Non-pigmented ciliary epithelial cell (primary cell): ENCODE measurements around the gene HDAC4.
"Not testable (repeated sequence)": the region's sequence is repeated elsewhere in the genome, so short reads cannot be mapped to it uniquely, and the experiment has no call there.

Experiments used
- DNase-seq: peaks from one replicate; pipeline ENCODE4 v3.0.0-alpha.2; 2010; ENCODE audit warnings: low read depth

The HDAC4 gene

DNA sequence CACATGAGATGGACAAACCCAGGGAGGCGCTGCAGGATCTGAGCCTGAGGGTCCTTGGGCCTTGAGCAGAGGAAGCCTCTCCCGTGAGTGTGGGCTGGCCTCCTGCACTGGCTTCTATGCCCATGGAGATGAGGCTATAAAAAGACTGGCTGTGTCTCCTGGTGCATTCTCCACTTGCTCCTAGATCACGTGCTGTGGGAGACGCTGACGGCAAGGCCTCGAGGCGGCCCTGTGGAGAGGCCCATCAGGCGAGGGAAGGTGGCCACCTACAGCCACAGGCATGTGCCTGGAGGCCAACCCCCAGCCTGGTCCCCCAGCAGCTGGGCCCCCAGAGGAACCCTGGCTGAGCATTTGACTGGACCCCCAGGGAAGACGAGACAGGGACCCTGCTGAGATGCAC lies 354.0 kb downstream of the HDAC4 start:
- DNase-seq: no peak

- DNase-seq: no peak
Measured at GRCh38 chr2:239044336-239044735, 356.5 kb downstream of the HDAC4 start.

GRCh38 chr2:239043326-239043725 lies 357.5 kb downstream of the HDAC4 start:
- no peak for DNase-seq

DNA sequence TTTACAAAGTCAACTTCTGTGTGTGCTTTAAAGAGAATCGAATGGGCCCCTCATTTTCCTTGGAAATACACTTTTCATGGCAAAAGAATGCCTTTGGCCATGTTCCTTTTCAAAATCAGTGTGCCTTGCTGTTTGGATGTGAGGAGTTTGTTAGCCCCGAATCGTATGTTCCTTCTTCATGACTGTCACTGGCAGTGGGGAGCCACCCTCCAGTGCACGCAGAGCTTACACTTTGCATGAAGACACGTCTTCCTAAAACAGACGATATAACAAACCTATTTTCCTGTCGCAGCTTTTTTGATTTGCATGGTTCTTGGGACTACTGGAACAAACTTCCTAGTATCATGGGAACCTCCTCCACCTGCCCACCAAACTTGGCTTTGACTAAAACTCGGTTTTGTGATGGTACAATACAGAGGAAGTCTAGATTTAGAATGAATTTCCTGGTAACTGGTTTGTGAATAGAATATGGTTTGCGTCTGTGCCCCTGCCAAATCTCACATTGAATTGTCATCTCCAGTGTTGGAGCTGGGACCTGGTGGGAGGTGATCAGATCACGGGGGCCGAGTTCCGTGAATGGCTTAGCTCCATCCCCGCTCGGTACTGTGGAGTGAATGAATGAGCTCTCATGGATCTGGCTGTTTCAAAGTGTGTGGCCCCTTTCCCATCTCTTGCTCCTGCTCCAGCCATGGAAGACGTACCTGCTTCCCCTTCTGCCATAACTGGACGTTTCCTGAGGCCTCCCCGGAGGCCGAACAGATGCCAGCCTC lies 358.1 kb downstream of the HDAC4 start:
- no peak for DNase-seq

DNA sequence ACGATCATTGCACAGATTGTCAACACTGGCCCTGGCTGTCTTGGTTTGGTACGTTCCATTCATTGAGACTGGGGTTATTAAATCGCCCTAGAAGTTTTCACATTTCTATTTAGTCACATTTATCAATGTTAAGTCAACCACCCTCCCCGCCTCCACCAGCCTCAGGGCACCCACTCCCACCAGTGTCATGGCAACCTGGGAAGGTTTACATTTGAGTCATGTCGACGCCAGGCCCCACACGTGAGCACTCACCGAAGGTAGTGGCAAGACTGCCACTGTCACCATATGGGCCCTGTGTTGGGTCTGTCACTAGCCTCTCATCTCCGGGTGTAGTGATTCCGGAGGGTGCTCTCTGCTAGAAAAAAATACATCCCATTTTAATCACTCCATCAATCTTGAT lies 358.8 kb downstream of the HDAC4 start:
- no peak for DNase-seq

- no peak for DNase-seq
Measured at GRCh38 chr2:239041062-239041461, 359.8 kb downstream of the HDAC4 start.

DNA sequence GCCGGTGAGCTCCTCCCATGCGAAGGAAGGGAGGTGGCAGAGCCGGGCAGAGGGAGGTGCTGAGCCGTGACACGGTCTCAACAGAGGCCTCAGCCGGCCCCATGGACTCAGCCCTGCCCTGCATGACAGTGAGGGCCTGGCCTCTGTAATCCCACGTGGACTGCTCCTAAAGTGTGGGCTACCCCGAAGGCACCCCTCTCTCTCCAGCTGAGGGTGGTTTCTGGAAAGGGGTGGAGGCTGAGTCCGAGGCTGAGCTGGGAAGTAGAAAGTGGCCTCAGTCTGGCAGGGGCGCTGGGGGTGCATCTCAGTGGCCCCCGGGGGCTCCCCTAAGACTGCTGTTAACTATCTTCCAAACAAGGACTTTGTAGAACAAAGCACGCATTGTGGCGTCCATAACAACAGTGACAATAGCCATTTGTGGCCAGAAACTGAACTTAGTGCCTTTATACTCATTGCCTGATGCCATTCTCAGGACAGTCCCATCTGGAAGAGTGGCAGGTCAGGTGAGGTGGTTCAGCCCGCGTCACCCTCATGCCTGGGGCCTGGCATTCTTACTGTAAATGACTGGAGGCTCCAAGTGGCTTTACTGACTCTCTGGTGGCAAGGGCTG lies 360.6 kb downstream of the HDAC4 start:
- DNase-seq: no peak

DNA sequence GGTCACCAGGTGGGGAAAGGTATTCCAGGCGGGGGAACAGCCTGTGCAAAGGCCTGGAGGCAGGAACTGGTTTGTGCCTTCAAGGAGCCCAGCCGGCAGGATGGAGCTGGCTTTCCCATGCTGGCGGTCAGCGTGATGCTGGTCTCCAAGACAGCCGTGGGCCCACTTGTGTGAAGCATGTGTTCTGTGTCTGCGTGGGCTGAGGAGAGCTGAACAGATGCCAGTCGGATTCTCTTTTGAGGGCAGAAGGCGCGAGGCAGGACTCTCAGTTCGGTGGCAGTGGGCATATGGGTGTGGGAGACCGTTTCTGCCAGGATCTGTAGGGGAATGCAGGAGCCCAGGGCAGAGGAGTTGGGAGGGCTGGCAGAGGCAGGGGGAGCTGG lies 361.4 kb downstream of the HDAC4 start:
- DNase-seq: no peak

GRCh38 chr2:239038773-239039478 lies 361.9 kb downstream of the HDAC4 start:
- no peak for DNase-seq

DNA sequence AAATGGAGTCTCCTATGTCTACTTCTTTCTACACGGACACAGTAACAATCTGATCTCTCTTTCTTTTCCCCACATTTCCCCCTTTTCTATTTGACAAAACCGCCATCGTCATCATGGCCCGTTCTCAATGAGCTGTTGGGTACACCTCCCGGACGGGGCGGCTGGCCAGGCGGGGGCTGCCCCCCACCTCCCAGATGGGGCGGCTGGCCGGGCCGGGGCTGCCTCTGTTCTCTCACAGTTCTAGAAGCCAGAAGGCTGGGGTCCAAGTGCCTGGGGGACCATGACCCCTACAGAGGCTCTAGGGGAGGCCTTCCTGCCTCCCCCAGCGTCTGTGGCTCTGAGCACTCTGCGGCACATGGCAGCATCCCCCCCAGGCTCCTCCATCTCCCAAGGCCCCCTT lies 362.5 kb downstream of the HDAC4 start:
- DNase-seq: not testable (repeated sequence)

DNA sequence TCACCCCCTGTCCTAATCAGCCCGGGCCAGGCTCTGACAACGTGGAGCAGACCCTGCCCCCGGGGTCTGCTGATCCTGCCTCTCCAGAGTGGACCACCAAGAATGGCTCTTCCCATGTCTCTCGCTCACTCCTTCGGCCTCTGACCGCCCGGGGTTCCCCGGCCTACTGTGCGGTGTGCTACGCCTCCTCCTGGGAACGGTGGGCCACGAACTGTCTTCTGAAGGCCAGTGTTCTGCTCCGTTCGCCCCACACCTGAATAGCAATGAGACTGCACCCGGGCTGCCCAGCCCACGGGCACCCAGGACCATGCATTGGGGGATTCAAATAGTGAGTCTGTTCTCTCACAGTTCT lies 363.3 kb downstream of the HDAC4 start:
- DNase-seq: no peak

DNA sequence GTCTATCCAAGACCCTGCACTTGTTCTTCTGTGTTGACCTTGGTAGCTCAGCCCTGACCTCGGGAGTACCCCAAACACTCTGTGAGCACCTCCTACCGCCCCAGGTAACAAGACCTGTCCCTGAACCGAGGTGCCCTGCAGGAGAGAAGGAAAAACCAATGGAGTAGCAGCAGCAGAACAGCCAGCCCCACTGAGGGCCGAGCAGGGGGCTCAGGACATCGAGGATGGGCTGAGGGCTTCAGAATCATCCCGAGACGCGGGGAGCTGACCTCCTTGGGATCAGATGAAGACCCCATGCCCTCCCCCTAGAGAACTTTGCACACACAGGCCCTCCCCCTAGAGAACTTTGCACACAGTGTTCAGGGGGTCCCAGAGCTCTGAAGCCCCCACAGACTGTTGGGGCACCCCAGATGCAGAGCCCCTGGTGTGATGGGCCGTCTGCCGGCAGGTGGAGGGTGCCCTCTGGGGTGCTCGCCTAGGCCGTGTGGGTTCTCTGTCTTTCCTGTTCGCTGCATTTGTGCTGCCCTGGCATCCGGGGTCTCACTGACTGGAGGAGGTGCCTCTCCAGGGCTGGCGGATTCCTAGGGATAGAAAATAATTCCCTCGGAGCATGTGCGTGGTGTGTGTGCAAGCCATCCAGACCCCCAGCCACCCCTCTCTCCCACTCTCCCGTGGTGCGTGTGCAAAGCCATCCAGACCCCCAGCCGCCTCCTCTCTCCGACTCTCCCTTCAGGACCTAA lies 363.8 kb downstream of the HDAC4 start:
- no peak for DNase-seq

- DNase-seq: no peak
Measured at GRCh38 chr2:239035997-239036731, 364.7 kb downstream of the HDAC4 start.

DNA sequence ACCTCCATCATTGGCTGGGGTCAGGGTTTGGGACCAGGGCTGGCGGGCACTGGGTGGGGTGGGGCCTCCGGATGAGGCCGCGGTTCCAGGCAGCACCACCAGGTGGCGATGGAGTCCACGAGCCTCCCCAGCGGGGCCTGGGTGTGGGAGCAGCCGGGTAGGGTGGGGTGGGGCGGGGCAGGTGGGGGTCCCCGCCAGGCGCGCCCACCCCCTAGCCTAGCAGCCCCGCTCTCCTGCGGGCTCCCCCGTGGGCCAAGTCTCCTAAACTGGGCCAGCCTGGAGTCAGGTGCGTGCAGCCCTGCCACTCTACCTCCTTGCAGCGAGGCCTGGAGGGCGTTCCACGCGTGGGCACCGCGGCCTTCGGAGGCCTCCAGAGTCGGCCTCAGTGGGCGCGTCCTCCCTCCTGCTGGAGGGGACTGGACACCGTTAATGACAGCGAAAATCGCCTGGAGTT lies 365.4 kb downstream of the HDAC4 start:
- DNase-seq: no peak

GRCh38 chr2:239034561-239035341 lies 366.1 kb downstream of the HDAC4 start:
- no peak for DNase-seq

- no peak for DNase-seq
Measured at GRCh38 chr2:239033801-239034560, 366.8 kb downstream of the HDAC4 start.

DNA sequence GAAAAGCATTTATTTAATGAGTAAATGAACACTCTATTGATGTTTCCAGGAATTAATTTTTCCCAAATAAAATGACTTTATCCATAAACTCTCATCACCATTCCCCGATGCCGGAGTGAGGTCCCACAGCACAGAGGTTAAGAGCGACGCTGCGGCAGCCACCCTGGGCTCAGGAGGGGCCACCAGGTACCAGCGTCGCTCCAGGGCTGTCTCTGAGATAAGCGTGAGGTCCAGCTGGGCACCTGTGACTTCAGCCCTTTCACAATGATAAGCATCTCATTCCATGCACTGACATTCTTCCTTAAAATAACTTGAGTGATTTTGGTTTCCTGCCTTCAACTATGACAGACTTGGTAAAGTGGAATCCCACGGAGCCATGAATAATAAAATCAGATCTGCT lies 370.9 kb downstream of the HDAC4 start:
- DNase-seq: no peak

DNA sequence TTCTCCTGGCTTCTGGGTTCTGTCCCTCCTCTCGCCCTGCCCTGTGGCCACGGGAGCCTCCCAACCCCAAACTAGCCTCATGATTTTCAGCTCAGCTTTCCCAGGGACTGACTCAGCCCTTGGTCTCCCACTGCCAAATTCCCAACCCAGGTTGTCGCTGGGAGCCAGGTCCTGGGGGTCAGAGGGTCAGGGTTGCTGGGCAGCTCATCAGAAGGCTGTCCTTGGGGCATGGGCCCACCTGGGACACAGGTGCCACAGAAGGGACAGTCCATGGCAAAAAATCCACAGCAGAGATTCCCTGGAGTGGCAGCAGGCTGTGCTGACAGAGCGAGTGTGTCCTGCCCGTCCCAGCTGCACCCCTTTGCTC lies 372.6 kb downstream of the HDAC4 start:
- no peak for DNase-seq

GRCh38 chr2:239027391-239028252 lies 373.2 kb downstream of the HDAC4 start:
- DNase-seq: no peak
